ENCODE measurements around the gene PHF2. TPM values are rescaled to one million over a fixed set of nuclear protein-coding genes. Genes with fewer than 3 reads are reported as not detected.

Gene PHF2
- total RNA-seq (10 to 100 TPM; 21.4 to 31.9 (median 28.5) TPM), polyA plus RNA-seq (10 to 100 TPM; 10.9 to 16.7 (median 12.6) TPM)

DNA sequence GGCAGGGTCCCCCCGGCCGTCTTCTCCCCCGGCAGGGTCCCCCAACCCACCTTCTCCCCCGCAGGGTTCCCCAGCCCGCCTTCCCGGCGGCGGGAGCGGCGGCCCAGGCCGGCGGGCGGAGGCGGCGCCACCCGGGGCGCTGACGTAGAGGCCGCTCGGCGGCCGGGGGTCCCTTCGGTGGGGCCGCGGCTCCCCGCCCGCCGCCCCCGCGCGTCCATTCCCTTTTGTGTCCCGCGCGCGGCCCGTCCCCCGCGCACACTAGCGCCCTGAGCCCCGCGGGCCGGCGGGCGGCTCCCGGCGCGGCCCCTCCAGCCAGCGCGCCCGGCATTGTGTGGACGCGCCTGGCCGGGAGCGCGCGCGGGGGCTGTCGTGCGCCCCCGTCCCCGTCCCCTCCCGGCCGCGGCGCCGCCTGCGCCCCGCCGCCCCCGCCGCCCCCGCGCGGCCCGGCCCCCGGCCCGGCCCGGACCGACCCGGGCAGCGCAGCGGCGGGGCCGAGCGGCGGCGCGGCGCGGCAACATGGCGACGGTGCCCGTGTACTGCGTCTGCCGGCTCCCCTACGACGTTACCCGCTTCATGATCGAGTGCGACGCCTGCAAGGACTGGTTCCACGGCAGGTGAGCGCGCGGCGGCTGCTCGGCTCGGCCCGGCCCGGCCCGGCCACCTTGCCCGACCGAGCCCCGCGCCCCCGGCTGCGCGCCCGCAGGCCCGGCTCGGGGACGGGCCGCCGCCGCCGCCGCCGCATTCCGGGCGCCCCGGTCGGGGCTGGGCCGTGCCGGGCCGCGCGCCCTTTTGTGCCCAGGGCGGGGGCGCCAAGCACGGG, at the start of gene PHF2:
PHF2 (plus strand) TSS at position 327 of the 820 bp plus-strand sequence; CDS start at position 517, 190 bp downstream.
- no peak for TF ChIP-seq EP300 (IDR thresholded peaks at IDR 0.05)
- TF ChIP-seq POLR2AphosphoS5 (IDR thresholded peaks at IDR 0.05) = peak in 1 of 4 donors; percentile 22
- TF ChIP-seq POLR2A (IDR thresholded peaks at IDR 0.05) = no peak
- no peak for TF ChIP-seq CTCF (IDR thresholded peaks at IDR 0.05)
- H3K4me1 ChIP-seq = peaks cover 0 to 57% (median 51%) of the 10 kb centered on the region in 4 donors
- H3K27ac ChIP-seq = peak within 1 kb of the TSS; percentile 91 to 98 (median 95)
- no peaks in the 10 kb centered on the region for H3K27me3 ChIP-seq
- intact Hi-C loops (cut with DNase I) = no loop called here
- WGBS, 2 donors = 1% methylated on average over 140 of the region's 140 CpGs
- peak within 1 kb of the TSS; percentile 71 to 96 (median 84) for H3K4me3 ChIP-seq
- H3K36me3 ChIP-seq = no peaks in the 10 kb centered on the region
- H3K9me3 ChIP-seq = no peaks in the 10 kb centered on the region
- DNase-seq = no peak

- Histone ChIP-seq H3K27ac (no peak overlapping the region), H3K27me3 (no peaks in the 10 kb centered on the region), H3K9me3 (no peaks in the 10 kb centered on the region), H3K4me1 (peaks cover 0 to 18% (median 3%) of the 10 kb centered on the region in 4 donors), H3K36me3 (peaks cover 5 to 63% (median 13%) of the 10 kb centered on the region in 4 donors), H3K4me3 (no peak overlapping the region)
- no peak for DNase-seq
- WGBS, 2 donors = 46 to 69% methylated on average over 3 of the region's 3 CpGs
- TF ChIP-seq POLR2AphosphoS5 (IDR thresholded peaks at IDR 0.05) = no peak
- TF ChIP-seq EP300 (IDR thresholded peaks at IDR 0.05) = no peak
- no peak for TF ChIP-seq POLR2A (IDR thresholded peaks at IDR 0.05)
- TF ChIP-seq CTCF (IDR thresholded peaks at IDR 0.05) = no peak
- intact Hi-C loops (cut with DNase I) = no loop called here
Observed at GRCh38 chr9:93531374-93531773, 45.0 kb upstream of the PHF2 start.

GRCh38 chr9:93532141-93532540, 44.2 kb upstream of the PHF2 start:
- Histone ChIP-seq H3K4me3 (no peak overlapping the region), H3K9me3 (no peaks in the 10 kb centered on the region), H3K4me1 (peaks cover 0 to 18% (median 3%) of the 10 kb centered on the region in 4 donors), H3K27ac (peak overlapping the region in 2 of 4 donors; percentile 12 to 33), H3K27me3 (no peaks in the 10 kb centered on the region), H3K36me3 (peaks cover 5 to 66% (median 12%) of the 10 kb centered on the region in 4 donors)
- TF ChIP-seq EP300 (IDR thresholded peaks at IDR 0.05) (no peak), CTCF (IDR thresholded peaks at IDR 0.05) (no peak)
- intact Hi-C loops (cut with DNase I) = no loop called here
- 27 to 66% methylated on average over 8 of the region's 8 CpGs for WGBS, 2 donors
- no peak for DNase-seq

GRCh38 chr9:93533863-93534262, 42.5 kb upstream of the PHF2 start:
- DNase-seq = no peak
- 86 to 87% methylated on average over 8 of the region's 8 CpGs for WGBS, 2 donors
- Histone ChIP-seq H3K4me1 (peaks cover 0 to 18% (median 3%) of the 10 kb centered on the region in 4 donors), H3K36me3 (peaks cover 0 to 52% (median 10%) of the 10 kb centered on the region in 4 donors), H3K27ac (no peak overlapping the region), H3K27me3 (no peaks in the 10 kb centered on the region), H3K4me3 (no peak overlapping the region), H3K9me3 (no peaks in the 10 kb centered on the region)
- TF ChIP-seq POLR2A (IDR thresholded peaks at IDR 0.05) (no peak), EP300 (IDR thresholded peaks at IDR 0.05) (no peak), POLR2AphosphoS5 (IDR thresholded peaks at IDR 0.05) (no peak), CTCF (IDR thresholded peaks at IDR 0.05) (no peak)
- intact Hi-C loops (cut with DNase I) = no loop called here

All from sigmoid colon (tissue), 7 donors.